AG09319 (cell line): ENCODE data around the gene MICU1.
"Not testable (repeated sequence)": the region's sequence is repeated elsewhere in the genome, so short reads cannot be mapped to it uniquely, and the experiment has no call there.

Experiments
- DNase-seq: peaks from one replicate; pipeline ENCODE4 v3.0.0-alpha.2; 2010; ENCODE audit warnings: low read depth; ENCODE audit errors: extremely low read depth
- CTCF ChIP-seq: IDR thresholded peaks from 2 replicates; pipeline ENCODE4 v1.5.1; 2011; ENCODE audit warnings: low read depth, mild to moderate bottlenecking, inconsistent platforms, low read length, moderate library complexity

Gene MICU1

GRCh38 chr10:72561745-72562166 is 64.1 kb downstream of the MICU1 start:
- DNase-seq, result no peak
- TF ChIP-seq CTCF, result no peak

DNA sequence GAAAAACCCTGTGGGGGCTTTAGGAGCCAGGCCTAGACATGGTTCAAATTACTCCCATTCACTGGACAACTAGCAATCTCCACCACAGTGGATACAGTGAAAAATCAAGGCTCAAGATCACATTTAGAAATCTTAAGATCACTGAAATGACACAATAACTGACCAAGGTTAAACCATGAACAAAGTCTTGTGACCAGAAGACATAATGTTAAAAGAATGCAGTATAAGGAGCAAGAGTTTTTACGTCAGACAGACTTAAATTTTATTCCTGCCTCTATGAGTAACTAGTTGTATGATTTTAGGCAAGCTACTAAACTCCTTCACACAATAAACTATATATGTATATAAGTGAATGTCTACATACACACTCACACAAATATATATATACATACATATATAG is 68.5 kb downstream of the MICU1 start:
- DNase-seq, result no peak
- TF ChIP-seq CTCF, result no peak

DNA sequence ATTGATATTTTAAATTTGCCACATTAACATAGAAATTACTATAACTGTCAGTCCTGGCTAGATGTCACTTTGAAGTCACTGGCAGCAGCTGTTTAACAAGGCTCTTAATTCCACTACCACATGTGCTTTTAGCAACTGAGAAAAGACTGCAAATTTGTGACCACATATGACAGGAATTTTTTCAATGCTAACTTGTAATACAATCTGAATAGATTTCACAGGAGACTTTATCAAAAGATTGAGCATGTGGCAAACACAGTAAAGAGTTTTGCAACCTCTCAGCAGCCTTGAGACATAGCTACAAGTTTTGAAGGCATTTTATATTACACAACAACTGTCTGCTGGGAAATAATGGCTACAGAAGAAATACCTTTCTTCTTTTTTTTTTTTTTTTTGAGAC is 73.0 kb downstream of the MICU1 start:
- no peak for TF ChIP-seq CTCF
- peak; percentile 87 for DNase-seq

DNA sequence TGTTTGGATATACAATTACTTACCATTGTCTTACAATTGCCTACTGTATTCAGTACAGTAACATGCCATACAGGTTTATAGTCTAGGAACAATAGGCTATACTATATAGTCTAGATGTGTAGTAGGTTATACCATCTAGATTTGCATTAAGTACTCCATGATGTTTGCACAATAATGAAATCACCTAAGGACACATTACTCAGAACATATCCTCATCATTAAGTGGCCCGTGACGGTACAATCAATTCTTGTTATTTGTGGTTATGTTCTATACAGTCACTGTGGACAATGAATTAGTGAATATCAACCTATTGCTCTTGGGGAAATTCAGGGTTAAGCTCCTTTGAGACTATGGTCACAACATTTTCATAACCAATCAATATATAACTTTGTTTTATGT is 75.6 kb downstream of the MICU1 start:
- DNase-seq, result no peak
- TF ChIP-seq CTCF, result no peak

DNA sequence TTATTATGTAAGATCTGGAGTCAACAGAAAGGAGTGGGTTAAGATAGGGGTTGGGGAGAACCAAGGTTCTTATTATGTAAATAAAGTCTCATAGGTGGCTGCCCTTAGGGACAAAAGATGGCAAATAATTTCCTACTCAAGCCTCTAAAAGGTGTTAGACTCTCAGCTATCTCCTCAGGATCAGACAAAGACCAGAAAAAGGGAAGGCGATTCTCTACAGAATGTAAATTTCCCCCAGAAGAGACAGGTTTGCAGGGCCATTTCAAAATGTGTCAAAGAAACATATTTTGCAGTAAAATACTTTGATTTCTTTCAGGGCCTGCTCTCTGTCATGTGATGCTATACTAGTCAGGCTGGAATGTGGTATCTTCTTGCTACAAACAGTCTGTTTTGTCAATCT is 80.3 kb downstream of the MICU1 start:
- DNase-seq, result no peak
- TF ChIP-seq CTCF, result no peak

DNA sequence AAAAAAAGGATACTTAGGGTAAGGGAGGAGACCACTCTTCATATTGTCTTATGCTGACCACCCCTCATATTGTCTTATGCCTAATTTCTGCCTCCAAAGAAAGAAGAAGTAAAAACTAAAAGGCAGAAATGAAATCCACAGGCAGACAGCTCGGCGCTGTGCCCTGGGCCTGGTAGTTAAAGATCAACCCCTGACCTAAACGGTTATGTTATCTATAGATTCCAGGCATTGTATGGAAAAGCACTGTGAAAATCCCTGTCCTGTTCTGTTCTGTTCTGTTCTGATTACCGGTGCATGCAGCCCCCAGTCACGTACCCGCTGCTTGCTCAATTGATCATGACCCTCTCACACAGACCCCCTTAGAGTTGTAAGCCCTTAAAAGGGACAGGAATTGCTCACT is 82.0 kb downstream of the MICU1 start:
- not testable (repeated sequence) for DNase-seq

- no peak for TF ChIP-seq CTCF
- DNase-seq, result no peak
These were observed 83.5 kb downstream of the MICU1 start for GRCh38 chr10:72542396-72542815.

GRCh38 chr10:72541337-72541736 is 84.5 kb downstream of the MICU1 start:
- no peak for DNase-seq
- no peak for TF ChIP-seq CTCF
